Myometrial cell (primary cell): Measurements from ENCODE around the gene ALPL. TPM values are rescaled to one million over a fixed set of nuclear protein-coding genes. Genes with fewer than 3 reads are reported as not detected.

Source experiments
- total RNA-seq: library from RNA; depleted of rRNA; stranded (reverse); fragments of >200 nt; gene quantifications from 2 replicates; pipeline ENCODE4 v1.2.3, GENCODE V29; 2015

ALPL gene
- 0.29 and 6.4 TPM in 2 replicates for total RNA-seq

GRCh38 chr1:21509351-21510112 is at the start of gene ALPL:
Gene ALPL (plus strand): TSS chr1:21509423. CDS start chr1:21554082, 44,659 bp downstream.

Other genes starting within 250 kb of the ALPL start
- 114 and 128 TPM in 2 replicates for gene ECE1, start 219.0 kb upstream of the ALPL start, total RNA-seq
- gene NBPF3, start 69.3 kb upstream of the ALPL start, total RNA-seq, result 59.5 and 62.6 TPM in 2 replicates
- gene RAP1GAP, start 159.9 kb downstream of the ALPL start, total RNA-seq, result not detected in 2 replicates